A673 (cell line): ENCODE data around the gene DCC. TPM values are rescaled to one million over a fixed set of nuclear protein-coding genes. Genes with fewer than 3 reads are reported as not detected.

ENCODE experiments used
- BruUV-seq: library from RNA; stranded (reverse); fragments of 400-500 nt; replicated peaks from 2 replicates; lab custom pipeline; 2021; lab: Mats Ljungman, UMichigan
- CTCF ChIA-PET: fragments of 300-600 bp; sonication (Branson Sonifier 250); formaldehyde crosslinking; loops from one replicate; lab custom pipeline; 2022; ENCODE audit warnings: antibody characterized with exemption; lab: Charles Lee
- POLR2A ChIA-PET: fragments of 300-600 bp; sonication (Branson Sonifier 250); formaldehyde crosslinking; loops from one replicate; lab custom pipeline; 2022; ENCODE audit warnings: antibody characterized with exemption; ENCODE audit not compliant: low non-redundant PET; lab: Charles Lee
- DNase-seq: peaks from one replicate; pipeline ENCODE4 v3.0.0-alpha.2; 2015; ENCODE audit warnings: low spot score
- H3K27ac ChIP-seq: fragments of 200-600 bp; sonication (generic); 2 replicates; pipeline ENCODE4 v1.5.1; 2016; ENCODE audit warnings: mixed run types, low read depth, mild to moderate bottlenecking, mixed read lengths, antibody characterized with exemption, low read length; ENCODE audit not compliant: poor library complexity, severe bottlenecking
- H3K27me3 ChIP-seq: fragments of 200-600 bp; sonication (generic); replicated peaks from 2 replicates; pipeline ENCODE4 v1.6.1; 2017; ENCODE audit warnings: mixed run types, low read depth, mild to moderate bottlenecking, mixed read lengths, antibody characterized with exemption, low read length; ENCODE audit not compliant: insufficient read depth, poor library complexity
- H3K36me3 ChIP-seq: fragments of 200-600 bp; sonication (generic); 2 replicates; pipeline ENCODE4 v1.6.1; 2016; ENCODE audit warnings: mixed run types, mild to moderate bottlenecking, mixed read lengths, antibody characterized with exemption, low read length; ENCODE audit not compliant: insufficient read depth, poor library complexity, severe bottlenecking
- H3K4me1 ChIP-seq: fragments of 200-600 bp; sonication (generic); 2 replicates; pipeline ENCODE4 v1.6.1; 2017; ENCODE audit warnings: mixed run types, mild to moderate bottlenecking, mixed read lengths, antibody characterized with exemption, low read length; ENCODE audit not compliant: insufficient read depth, poor library complexity, severe bottlenecking
- H3K4me3 ChIP-seq: fragments of 200-600 bp; sonication (generic); 2 replicates; pipeline ENCODE4 v1.5.1; 2016; ENCODE audit warnings: low read depth, mixed run types, mild to moderate bottlenecking, mixed read lengths, low read length; ENCODE audit not compliant: poor library complexity, severe bottlenecking
- H3K9me3 ChIP-seq: fragments of 200-600 bp; sonication (generic); 2 replicates; pipeline ENCODE4 v1.6.1; 2016; ENCODE audit warnings: mixed run types, low read depth, mild to moderate bottlenecking, mixed read lengths, antibody characterized with exemption, low read length; ENCODE audit not compliant: poor library complexity, severe bottlenecking
- CTCF ChIP-seq: fragments of 300-800, 200-600 bp; sonication (generic); conservative IDR thresholded peaks from 2 replicates; pipeline ENCODE4 v1.5.1; 2017; ENCODE audit warnings: low read depth, mild to moderate bottlenecking, antibody characterized with exemption, low read length, moderate library complexity, mixed read lengths
- EZH2 ChIP-seq: fragments of 200-600 bp; sonication (generic); IDR thresholded peaks from 2 replicates; pipeline ENCODE4 v1.6.1; 2017; ENCODE audit warnings: borderline replicate concordance, low read depth, mild to moderate bottlenecking, mixed read lengths, antibody characterized with exemption, low read length; ENCODE audit not compliant: poor library complexity, severe bottlenecking
- intact Hi-C: fragments of 100-400 bp; cut with micrococcal nuclease; formaldehyde crosslinking; loops from one replicate; pipeline ENCODE4 v1.10.0; 2022; ENCODE audit not compliant: unreplicated experiment
- total RNA-seq: library from RNA; stranded (reverse); gene quantifications from 2 replicates; pipeline ENCODE4 v1.2.3, GENCODE V29; 2021

Gene DCC
- total RNA-seq, 1 experiment from 2014 or later = 93.0 TPM

- CTCF ChIA-PET = no interaction called here
Measured at GRCh38 chr18:52486052-52486451, 146.1 kb downstream of the DCC start.

GRCh38 chr18:52489396-52490306 is 149.7 kb downstream of the DCC start:
- H3K4me1 ChIP-seq = peaks cover 17% of the 10 kb centered on the region
- POLR2A ChIA-PET = no interaction called here
- TF ChIP-seq EZH2 (no peak), CTCF (no peak)
- intact Hi-C loops = no loop called here
- no peak overlapping the region for H3K4me3 ChIP-seq
- BruUV-seq = no TSS peak
- no peak overlapping the region for H3K27ac ChIP-seq
- CTCF ChIA-PET = no interaction called here
- H3K27me3 ChIP-seq = no peaks in the 10 kb centered on the region
- H3K36me3 ChIP-seq = peaks cover 11% of the 10 kb centered on the region
- no peak for DNase-seq
- peaks cover 20% of the 10 kb centered on the region for H3K9me3 ChIP-seq

More at GRCh38 chr18:52486052-52486451, 146.1 kb downstream of the DCC start:
- intact Hi-C loops = no loop called here
- H3K4me3 ChIP-seq = no peak overlapping the region
- H3K36me3 ChIP-seq = no peaks in the 10 kb centered on the region
- no peak for DNase-seq
- TF ChIP-seq EZH2 (no peak), CTCF (no peak)
- no peaks in the 10 kb centered on the region for H3K9me3 ChIP-seq
- no TSS peak for BruUV-seq
- POLR2A ChIA-PET = no interaction called here
- peaks cover 39% of the 10 kb centered on the region for H3K4me1 ChIP-seq
- H3K27ac ChIP-seq = no peak overlapping the region
- no peaks in the 10 kb centered on the region for H3K27me3 ChIP-seq

GRCh38 chr18:52496426-52496825 is 156.4 kb downstream of the DCC start:
- H3K36me3 ChIP-seq = peaks cover 11% of the 10 kb centered on the region
- no peak for TF ChIP-seq EZH2
- no peak for TF ChIP-seq CTCF
- no peak for DNase-seq
- H3K4me3 ChIP-seq = no peak overlapping the region
- H3K27ac ChIP-seq = no peak overlapping the region
- intact Hi-C loops = loop anchor here (5.0 kb wide), 1 partner anchor 181 kb away; no protein-coding TSS in a partner anchor
- H3K4me1 ChIP-seq = peaks cover 39% of the 10 kb centered on the region
- BruUV-seq = no TSS peak
- peaks cover 20% of the 10 kb centered on the region for H3K9me3 ChIP-seq
- H3K27me3 ChIP-seq = no peaks in the 10 kb centered on the region
- CTCF ChIA-PET = no interaction called here
- POLR2A ChIA-PET = no interaction called here
